Spleen (tissue), 7 donors: ENCODE measurements around the gene CHD6.

Source experiments
- CTCF ChIP-seq, 11 experiments: fragments of 200-600 bp in 7 of 11; fragments of 450-650 bp in 4 of 11; sonication (generic) in 4 of 11; IDR thresholded peaks in 8 of 11; conservative IDR thresholded peaks in 3 of 11; 1 replicate in 7 of 11; 2 replicates in 4 of 11; pipeline versions ENCODE4 v1.4.0 to v1.8.0; 2016 to 2021; ENCODE audit warnings: antibody characterized with exemption in 11 of 11, inconsistent platforms in 4 of 11, mild to moderate bottlenecking in 1 of 11
- POLR2A ChIP-seq, 3 donors: fragments of 450-650 bp; IDR thresholded peaks; one replicate each; pipeline ENCODE4 v1.5.1; 2017; ENCODE audit warnings: antibody characterized with exemption in 3 of 3, mild to moderate bottlenecking in 1 of 3
- donor health status: DM: no; HTN: no; CAD: no; lungs with moderate emphysema.
- donor health status: DM: no; HTN: no; CAD: no.
- donor health status: DM: no; HTN: no; CAD: no.

DNA sequence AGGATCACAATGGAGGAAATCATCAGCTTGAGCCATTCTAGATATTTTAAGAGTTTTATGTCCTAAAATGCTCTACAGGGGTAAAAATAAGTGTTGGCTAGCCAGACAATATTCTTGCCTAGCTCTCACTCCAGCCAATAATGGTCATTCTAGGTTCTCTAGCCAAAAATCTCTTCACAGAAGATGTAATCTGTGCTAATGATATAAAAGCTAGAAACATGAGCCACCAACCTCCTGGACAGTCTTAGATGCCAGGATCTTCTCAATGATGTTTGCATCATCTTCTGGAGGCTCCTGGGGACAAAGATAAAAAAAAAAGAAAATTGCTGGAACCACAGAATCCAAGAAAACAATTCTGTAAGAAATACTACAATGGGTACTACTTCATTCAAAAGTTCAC lies 119.1 kb downstream of the CHD6 start:
- TF ChIP-seq CTCF (IDR thresholded peaks at IDR 0.05 in 8 of 11, conservative IDR thresholded peaks at IDR 0.05 in 3 of 11): no peak
- TF ChIP-seq POLR2A (IDR thresholded peaks at IDR 0.05): no peak
